ENCODE data around the gene CDC20B. TPM values are rescaled to one million over a fixed set of nuclear protein-coding genes. Genes with fewer than 3 reads are reported as not detected.
A peak's percentile ranks its signal among the peaks of the same experiment; 100 is the strongest.

Gene CDC20B
- total and polyA plus RNA-seq, 2 of the 8 experiments (the other 6 are each of a cell fraction or from before 2014, with no cell fraction given): 0.06 TPM; not detected in 1

DNA sequence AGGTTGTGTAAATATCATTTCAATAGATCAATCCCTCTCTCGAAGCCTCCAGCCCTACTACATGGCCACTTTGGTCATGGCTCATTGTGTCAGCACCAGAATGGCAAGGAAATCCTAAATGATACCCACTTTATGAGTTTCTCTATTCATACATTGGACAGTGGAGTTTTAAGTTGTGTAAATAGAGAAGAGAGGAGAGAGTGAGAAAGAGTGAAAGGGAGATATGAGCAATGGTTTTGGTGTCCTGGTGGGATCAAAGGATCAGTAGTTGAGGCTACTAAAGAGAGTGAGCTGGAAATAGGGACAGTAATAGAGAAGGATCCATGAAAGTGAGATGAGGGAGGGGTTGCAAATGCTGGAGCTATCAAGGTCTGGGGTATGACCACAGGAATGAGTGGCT lies 102.0 kb downstream of the CDC20B start:
- no peak overlapping the region for H4K91ac ChIP-seq (replicated peaks; ENCODE audit: insufficient read length, low read length)
- no peak overlapping the region for H2BK5ac ChIP-seq (ENCODE audit: low read depth, low read length)
- H3K36me3 ChIP-seq (ENCODE audit: control insufficient read depth in 2 of 4, insufficient read depth in 4 of 4, low read length in 3 of 4): no peaks in the 10 kb centered on the region
- no peak overlapping the region for H3K4me2 ChIP-seq (ENCODE audit: insufficient read depth in 1 of 2, low read depth in 2 of 2, low read length in 2 of 2)
- H3K23me2 ChIP-seq (ENCODE audit: low read depth, low read length): 0 out of 2 replicates have a peak, but pooled peaks cover 1% of the 10 kb centered on the region
- no peak overlapping the region for H3K56ac ChIP-seq (replicated peaks; ENCODE audit: insufficient read length, low read depth, low read length)
- no peaks in the 10 kb centered on the region for H3K79me1 ChIP-seq (ENCODE audit: low read depth, low read length)
- DNase-seq (ENCODE audit: low read depth in 1 of 2, low spot score in 2 of 2) (no peak), FAIRE-seq (no peak)
- H3K27ac ChIP-seq (ENCODE audit: low read depth, low read length): no peak overlapping the region
- POLR2A ChIA-PET (ENCODE audit: partially characterized antibody): no interaction called here
- H4K8ac ChIP-seq (ENCODE audit: extremely low read depth, insufficient read depth, low read length): no peak overlapping the region
- 100% methylated on average over 1 of the region's 1 CpG; no CpG with 5 or more reads in 1 of the 2 experiments for WGBS, 2 experiments (ENCODE audit: extremely low coverage in 1 of 2, insufficient coverage in 1 of 2, insufficient read length in 1 of 2, insufficient replicate concordance in 2 of 2, low coverage in 1 of 2, low lambda C conversion rate in 2 of 2, missing lambda C conversion rate in 1 of 2)
- no peaks in the 10 kb centered on the region for H3K4me1 ChIP-seq (replicated peaks in 1 of 4; ENCODE audit: control insufficient read depth in 3 of 4, insufficient read depth in 4 of 4, low read length in 3 of 4)
- H2BK15ac ChIP-seq (ENCODE audit: low read length): no peak overlapping the region
- H2AFZ ChIP-seq (ENCODE audit: low read length): 0 out of 2 replicates have a peak overlapping the region, but pooled peaks have one; percentile 16
- TF ChIP-seq SIN3A (conservative IDR thresholded peaks at IDR 0.05 in 1 of 2, IDR thresholded peaks at IDR 0.05 in 1 of 2; ENCODE audit: low read depth in 1 of 2, low read length in 2 of 2) (no peak), RXRA (IDR thresholded peaks at IDR 0.05; ENCODE audit: insufficient read depth, low read depth, low read length) (no peak), CHD1 (IDR thresholded peaks at IDR 0.05; ENCODE audit: low read depth, low read length) (no peak), RAD21 (IDR thresholded peaks at IDR 0.05 in 1 of 2, conservative IDR thresholded peaks at IDR 0.05 in 1 of 2; ENCODE audit: low read depth in 2 of 2, low read length in 2 of 2) (no peak), JUN (IDR thresholded peaks at IDR 0.05; ENCODE audit: low read depth, low read length) (no peak), GABPA (IDR thresholded peaks at IDR 0.05; ENCODE audit: borderline replicate concordance, insufficient read depth, low read length) (no peak), CHD2 (IDR thresholded peaks at IDR 0.05; ENCODE audit: low read length) (no peak), SP1 (IDR thresholded peaks at IDR 0.05; ENCODE audit: low read depth, low read length) (no peak)
- TF ChIP-seq, protein P1, sequence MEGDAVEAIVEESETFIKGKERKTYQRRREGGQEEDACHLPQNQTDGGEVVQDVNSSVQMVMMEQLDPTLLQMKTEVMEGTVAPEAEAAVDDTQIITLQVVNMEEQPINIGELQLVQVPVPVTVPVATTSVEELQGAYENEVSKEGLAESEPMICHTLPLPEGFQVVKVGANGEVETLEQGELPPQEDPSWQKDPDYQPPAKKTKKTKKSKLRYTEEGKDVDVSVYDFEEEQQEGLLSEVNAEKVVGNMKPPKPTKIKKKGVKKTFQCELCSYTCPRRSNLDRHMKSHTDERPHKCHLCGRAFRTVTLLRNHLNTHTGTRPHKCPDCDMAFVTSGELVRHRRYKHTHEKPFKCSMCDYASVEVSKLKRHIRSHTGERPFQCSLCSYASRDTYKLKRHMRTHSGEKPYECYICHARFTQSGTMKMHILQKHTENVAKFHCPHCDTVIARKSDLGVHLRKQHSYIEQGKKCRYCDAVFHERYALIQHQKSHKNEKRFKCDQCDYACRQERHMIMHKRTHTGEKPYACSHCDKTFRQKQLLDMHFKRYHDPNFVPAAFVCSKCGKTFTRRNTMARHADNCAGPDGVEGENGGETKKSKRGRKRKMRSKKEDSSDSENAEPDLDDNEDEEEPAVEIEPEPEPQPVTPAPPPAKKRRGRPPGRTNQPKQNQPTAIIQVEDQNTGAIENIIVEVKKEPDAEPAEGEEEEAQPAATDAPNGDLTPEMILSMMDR (IDR thresholded peaks at IDR 0.05; ENCODE audit: control extremely low read depth in 1 of 3, insufficient read depth in 1 of 3, low read depth in 1 of 3, low read length in 3 of 3): no peak
- TF ChIP-seq, protein P2, sequence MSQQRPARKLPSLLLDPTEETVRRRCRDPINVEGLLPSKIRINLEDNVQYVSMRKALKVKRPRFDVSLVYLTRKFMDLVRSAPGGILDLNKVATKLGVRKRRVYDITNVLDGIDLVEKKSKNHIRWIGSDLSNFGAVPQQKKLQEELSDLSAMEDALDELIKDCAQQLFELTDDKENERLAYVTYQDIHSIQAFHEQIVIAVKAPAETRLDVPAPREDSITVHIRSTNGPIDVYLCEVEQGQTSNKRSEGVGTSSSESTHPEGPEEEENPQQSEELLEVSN (IDR thresholded peaks at IDR 0.05): no peak
- H4K20me1 ChIP-seq (replicated peaks in 1 of 2; ENCODE audit: control insufficient read depth in 1 of 2, insufficient read depth in 2 of 2, low read length in 2 of 2): no peaks in the 10 kb centered on the region
- H3K4me3 ChIP-seq (ENCODE audit: extremely low read depth in 1 of 4, insufficient read depth in 2 of 4, low read depth in 3 of 4, low read length in 4 of 4): no peak overlapping the region
- no peak overlapping the region for H2BK12ac ChIP-seq (ENCODE audit: low read depth, low read length)
- H4K5ac ChIP-seq (ENCODE audit: insufficient read length, low read depth, low read length): no peak overlapping the region
- H2AK5ac ChIP-seq (ENCODE audit: low read depth, low read length): no peak overlapping the region
- no peak overlapping the region for H2BK120ac ChIP-seq (replicated peaks; ENCODE audit: low read depth, low read length)
- no peak overlapping the region for H2BK20ac ChIP-seq (ENCODE audit: low read length)
- no peaks in the 10 kb centered on the region for H3K27me3 ChIP-seq (replicated peaks in 1 of 4; ENCODE audit: control insufficient read depth in 3 of 4, extremely low read depth in 1 of 4, insufficient read depth in 3 of 4, low read length in 3 of 4)
- H3K9ac ChIP-seq (replicated peaks in 1 of 4; ENCODE audit: extremely low read depth in 1 of 4, low read depth in 3 of 4, low read length in 3 of 4): no peak overlapping the region
- no peak overlapping the region for H3K23ac ChIP-seq (ENCODE audit: insufficient read length)
- H3K18ac ChIP-seq (ENCODE audit: extremely low read depth, low read length): no peak overlapping the region
- H3K14ac ChIP-seq (ENCODE audit: insufficient read length): no peak overlapping the region
- no peaks in the 10 kb centered on the region for H3K9me3 ChIP-seq (ENCODE audit: insufficient read depth in 2 of 2, low read depth in 1 of 2, low read length in 1 of 2)
- no peak overlapping the region for H3K4ac ChIP-seq (replicated peaks; ENCODE audit: insufficient read length, low read depth, low read length)
- H3K79me2 ChIP-seq (ENCODE audit: control insufficient read depth in 1 of 2, insufficient read depth in 2 of 2, low read length in 2 of 2): no peaks in the 10 kb centered on the region
- CTCF ChIA-PET (ENCODE audit: partially characterized antibody): interaction anchor here (1.7 to 2.1 kb wide), 2 partner anchors 34 to 127 kb away, joined by 4 to 6 read pairs; no protein-coding TSS in a partner anchor

Data from H1 (cell line).